Aorta (tissue), 5 donors: ENCODE data around the gene RAI2. TPM values are rescaled to one million over a fixed set of nuclear protein-coding genes. Genes with fewer than 3 reads are reported as not detected.

ENCODE experiments used
- ATAC-seq: fragments of 200-7000 bp; cut with Tn5 transposase; one replicate; pipeline ENCODE4 v1.9.1; 2022; ENCODE audit warnings: moderate library complexity; ENCODE audit not compliant: low FRiP score
- DNase-seq, 2 donors: peaks; one replicate each; pipeline ENCODE4 v3.0.0-alpha.2; 2020
- H3K27ac ChIP-seq, 2 donors: one replicate each; pipeline ENCODE4 v1.5.1; 2013; ENCODE audit warnings: low read length in 2 of 2, mild to moderate bottlenecking in 2 of 2, moderate library complexity in 2 of 2, control low read depth in 1 of 2, inconsistent platforms in 1 of 2, low read depth in 1 of 2
- H3K27me3 ChIP-seq, 2 donors: one replicate each; pipeline ENCODE4 v1.6.1; 2013; ENCODE audit warnings: control low read depth in 1 of 2, low read length in 1 of 2, mild to moderate bottlenecking in 1 of 2, moderate library complexity in 1 of 2; ENCODE audit not compliant: insufficient read depth in 2 of 2, control insufficient read depth in 1 of 2
- H3K36me3 ChIP-seq, 2 donors: one replicate each; pipeline ENCODE4 v1.6.1; 2013; ENCODE audit warnings: control low read depth in 1 of 2, low read length in 1 of 2, mild to moderate bottlenecking in 1 of 2; ENCODE audit not compliant: insufficient read depth in 2 of 2, control insufficient read depth in 1 of 2
- H3K4me1 ChIP-seq, 2 donors: one replicate each; pipeline ENCODE4 v1.6.1; 2013; ENCODE audit warnings: low read length in 2 of 2, control low read depth in 1 of 2, mild to moderate bottlenecking in 1 of 2, moderate library complexity in 1 of 2; ENCODE audit not compliant: insufficient read depth in 2 of 2, control insufficient read depth in 1 of 2
- H3K4me3 ChIP-seq, 2 donors: one replicate each; pipeline ENCODE4 v1.5.1; 2013; ENCODE audit warnings: low read length in 2 of 2, control low read depth in 1 of 2, mild to moderate bottlenecking in 1 of 2
- H3K9me3 ChIP-seq: one replicate; pipeline ENCODE4 v1.6.1; 2013; ENCODE audit warnings: mild to moderate bottlenecking, low read length; ENCODE audit not compliant: control insufficient read depth
- WGBS, 2 donors: extraction: QIAGEN DNeasy Blood & Tissue Kit; methylation state at CpG; one replicate each; pipeline ENCODE4 v1.1.7; 2013; 5-methylcytosine and 5-hydroxymethylcytosine counted together
- intact Hi-C, 2 donors: fragments of 100-400 bp; cut with DNase I; formaldehyde crosslinking; loops; one replicate each; pipeline versions ENCODE4 v1.14.2 to v1.15.0; 2022
- polyA plus RNA-seq, 2 donors: library from polyadenylated mRNA; stranded (reverse); fragments of 200-250 nt; gene quantifications; one replicate each; pipeline ENCODE4 v1.2.3, GENCODE V29; 2013
- total RNA-seq, 2 donors: library from RNA; stranded (reverse); fragmentation: NEBNext Ultra II Directional; extraction: Animal tissue kit (Norgen Biotek cat#: 25700); gene quantifications; one replicate each; pipeline ENCODE4 v1.2.1, GENCODE V29; 2021
- donor health status: healthy with polysubstance abuse.
- donor health status: Bipolar disorder and iron deficiency.
- donor health status: DM: no; HTN: no; CAD: no.
- donor health status: DM: no; HTN: no; CAD: no.
- donor health status: DM: yes; HTN: yes; CAD: no.

RAI2 gene
- total and polyA plus RNA-seq, 4 donors: 24.9 to 32.2 (median 29.5) TPM

DNA sequence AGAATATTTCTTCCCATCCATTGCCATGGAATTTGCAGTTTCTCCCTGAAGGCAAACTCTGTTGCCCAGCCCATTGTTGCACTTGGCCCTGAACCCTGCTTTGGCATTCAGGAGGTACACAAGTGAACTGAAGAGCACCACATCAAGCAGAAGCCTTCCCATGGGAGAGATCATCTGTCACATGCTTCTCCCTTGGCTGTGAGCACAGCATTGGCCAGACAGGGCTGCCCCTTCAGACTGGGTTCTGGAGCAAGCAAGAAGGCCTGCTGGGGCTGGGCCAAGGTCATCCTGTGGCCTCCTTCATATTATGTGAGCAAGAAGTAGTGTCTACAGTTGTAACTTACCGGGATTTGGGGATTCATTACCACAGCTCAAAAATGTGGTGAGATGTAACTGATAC lies 101.1 kb downstream of the RAI2 start:
- no peaks in the 10 kb centered on the region for H3K9me3 ChIP-seq
- H3K27me3 ChIP-seq: peaks cover 0 to 2% of the 10 kb centered on the region in 2 donors
- H3K4me1 ChIP-seq: no peaks in the 10 kb centered on the region
- no peak for DNase-seq
- 36 to 45% methylated on average over 1 of the region's 1 CpG for WGBS, 2 donors
- intact Hi-C loops: no loop called here
- H3K27ac ChIP-seq: no peak overlapping the region
- H3K36me3 ChIP-seq: no peaks in the 10 kb centered on the region
- no peak overlapping the region for H3K4me3 ChIP-seq
- no peak for ATAC-seq

DNA sequence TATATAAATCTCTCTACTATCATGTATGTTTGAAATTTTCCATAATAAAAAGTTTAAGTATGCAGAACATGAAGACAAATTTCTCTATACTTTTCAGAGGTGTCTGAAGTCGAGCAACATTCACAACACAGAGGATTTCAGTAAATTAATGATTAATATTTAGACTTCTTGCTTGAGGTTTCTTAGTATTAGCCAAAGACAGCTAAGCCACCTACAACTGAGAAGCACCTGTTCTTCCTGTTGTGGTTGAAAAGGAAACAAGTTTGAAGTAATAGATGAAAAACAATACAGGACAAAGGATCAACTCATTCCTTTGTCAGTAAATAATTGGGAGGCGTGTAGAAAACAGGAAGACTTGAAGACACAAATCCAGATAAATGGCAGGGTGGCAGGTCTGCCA lies 102.7 kb downstream of the RAI2 start:
- DNase-seq: no peak
- H3K27ac ChIP-seq: no peak overlapping the region
- H3K9me3 ChIP-seq: no peaks in the 10 kb centered on the region
- no peak for ATAC-seq
- no peaks in the 10 kb centered on the region for H3K36me3 ChIP-seq
- 57 to 97% methylated on average over 2 of the region's 2 CpGs for WGBS, 2 donors
- H3K4me3 ChIP-seq: no peak overlapping the region
- H3K4me1 ChIP-seq: no peaks in the 10 kb centered on the region
- intact Hi-C loops: no loop called here
- no peaks in the 10 kb centered on the region for H3K27me3 ChIP-seq

- no peak overlapping the region for H3K27ac ChIP-seq
- H3K27me3 ChIP-seq: no peaks in the 10 kb centered on the region
- intact Hi-C loops: no loop called here
- DNase-seq (no peak), ATAC-seq (no peak)
- no peaks in the 10 kb centered on the region for H3K9me3 ChIP-seq
- no peaks in the 10 kb centered on the region for H3K4me1 ChIP-seq
- WGBS, 2 donors: 75 to 84% methylated on average over 3 of the region's 3 CpGs
- H3K4me3 ChIP-seq: no peak overlapping the region
- H3K36me3 ChIP-seq: peaks cover 0 to 1% of the 10 kb centered on the region in 2 donors
Observed at GRCh38 chrX:17750436-17750835, 110.7 kb downstream of the RAI2 start.

Other genes with a start within 250 kb of the RAI2 start
- gene SCML1, start 123.8 kb downstream of the RAI2 start, total RNA-seq: 10 to 100 TPM; 13.0 to 16.0 TPM
- gene SCML1, start 123.8 kb downstream of the RAI2 start, polyA plus RNA-seq: 10 to 100 TPM in 1 of 2 donors, 1 to 10 TPM in 1; 5.3 to 14.1 TPM